AG08396 (cell line): Measurements from ENCODE around the gene TMEM145.

Experiments used
- DNase-seq: peaks from one replicate; pipeline ENCODE4 v3.0.0; 2012; ENCODE audit warnings: low spot score, mixed read lengths

TMEM145 gene

GRCh38 chr19:42278452-42279154 is 34.5 kb upstream of the TMEM145 start:
- DNase-seq: no peak

GRCh38 chr19:42279155-42279901 is 33.8 kb upstream of the TMEM145 start:
- no peak for DNase-seq

- DNase-seq: peak; percentile 98
These were observed 33.0 kb upstream of the TMEM145 start for GRCh38 chr19:42279902-42280814.

- DNase-seq: peak; percentile 78
These were observed 32.3 kb upstream of the TMEM145 start for GRCh38 chr19:42280815-42281145.

GRCh38 chr19:42281146-42281826 is 31.8 kb upstream of the TMEM145 start:
- DNase-seq: peak; percentile 56

GRCh38 chr19:42281827-42282762 is 31.0 kb upstream of the TMEM145 start:
- DNase-seq: peak; percentile 35

- DNase-seq: no peak
These were observed 30.3 kb upstream of the TMEM145 start for GRCh38 chr19:42282819-42283187.

GRCh38 chr19:42283188-42284065 is 29.7 kb upstream of the TMEM145 start:
- DNase-seq: peak; percentile 98

- DNase-seq: peak; percentile 97
These were observed 29.0 kb upstream of the TMEM145 start for GRCh38 chr19:42284066-42284501.

- no peak for DNase-seq
These were observed 28.3 kb upstream of the TMEM145 start for GRCh38 chr19:42284591-42285341.

- no peak for DNase-seq
These were observed 27.6 kb upstream of the TMEM145 start for GRCh38 chr19:42285541-42285941.

GRCh38 chr19:42285988-42286348 is 27.1 kb upstream of the TMEM145 start:
- DNase-seq: no peak

GRCh38 chr19:42286349-42287016 is 26.6 kb upstream of the TMEM145 start:
- peak; percentile 63 for DNase-seq

GRCh38 chr19:42287017-42287826 is 25.9 kb upstream of the TMEM145 start:
- DNase-seq: no peak

GRCh38 chr19:42287827-42288107 is 25.3 kb upstream of the TMEM145 start:
- DNase-seq: no peak

- no peak for DNase-seq
These were observed 24.7 kb upstream of the TMEM145 start for GRCh38 chr19:42288387-42288786.

- no peak for DNase-seq
These were observed 24.1 kb upstream of the TMEM145 start for GRCh38 chr19:42288881-42289555.
